Hepatocyte (in vitro differentiated cells): ENCODE measurements around the gene PLK5. TPM values are rescaled to one million over a fixed set of nuclear protein-coding genes. Genes with fewer than 3 reads are reported as not detected.

Source experiments
- DNase-seq: peaks from one replicate; pipeline ENCODE4 v3.0.0-alpha.2; 2016; ENCODE audit warnings: low spot score
- H2AFZ ChIP-seq: fragments of 200-600 bp; sonication (generic); 2 replicates; pipeline ENCODE4 v1.6.0; 2016; ENCODE audit warnings: antibody characterized with exemption, mild to moderate bottlenecking
- H3K27ac ChIP-seq: fragments of 200-600 bp; sonication (generic); 2 replicates; pipeline ENCODE4 v1.5.1; 2016; ENCODE audit warnings: mild to moderate bottlenecking
- H3K27me3 ChIP-seq: fragments of 200-600 bp; sonication (generic); 2 replicates; pipeline ENCODE4 v1.6.1; 2016
- H3K36me3 ChIP-seq: fragments of 200-600 bp; sonication (generic); replicated peaks from 2 replicates; pipeline ENCODE4 v1.5.1; 2016; ENCODE audit warnings: low read depth; ENCODE audit not compliant: insufficient read depth
- H3K4me1 ChIP-seq: fragments of 200-600 bp; sonication (generic); 2 replicates; pipeline ENCODE4 v1.5.1; 2016; ENCODE audit warnings: mild to moderate bottlenecking, moderate library complexity; ENCODE audit not compliant: insufficient read depth
- H3K4me2 ChIP-seq: fragments of 200-600 bp; sonication (generic); 2 replicates; pipeline ENCODE4 v1.6.0; 2016
- H3K4me3 ChIP-seq: fragments of 200-600 bp; sonication (generic); 2 replicates; pipeline ENCODE4 v1.5.1; 2016; ENCODE audit warnings: mild to moderate bottlenecking
- H3K79me2 ChIP-seq: fragments of 200-600 bp; sonication (generic); 2 replicates; pipeline ENCODE4 v1.6.0; 2017; ENCODE audit warnings: mild to moderate bottlenecking
- H3K9me2 ChIP-seq: fragments of 200-600 bp; sonication (generic); replicated peaks from 2 replicates; pipeline ENCODE4 v1.6.0; 2017; ENCODE audit warnings: mild to moderate bottlenecking; ENCODE audit not compliant: insufficient read depth
- H3K9me3 ChIP-seq: fragments of 200-600 bp; sonication (generic); 2 replicates; pipeline ENCODE4 v1.5.1; 2016; ENCODE audit warnings: low read depth, mild to moderate bottlenecking
- H4K20me1 ChIP-seq: fragments of 200-600 bp; sonication (generic); 2 replicates; pipeline ENCODE4 v1.6.0; 2016; ENCODE audit warnings: mild to moderate bottlenecking; ENCODE audit not compliant: insufficient read depth, poor library complexity, severe bottlenecking
- EZH2 ChIP-seq: fragments of 200-600 bp; sonication (generic); IDR thresholded peaks from 2 replicates; pipeline ENCODE4 v1.6.1; 2016; ENCODE audit warnings: antibody characterized with exemption, mild to moderate bottlenecking, borderline replicate concordance
- EZH2phosphoT487 ChIP-seq: fragments of 200-600 bp; sonication (generic); IDR thresholded peaks from one replicate; pipeline ENCODE4 v1.6.1; 2018; ENCODE audit warnings: antibody characterized with exemption, mild to moderate bottlenecking, low read depth, moderate library complexity; ENCODE audit not compliant: unreplicated experiment, severe bottlenecking
- WGBS: methylation state at CpG from one replicate; pipeline ENCODE4 v1.1.6; 2016; ENCODE audit warnings: low lambda C conversion rate; ENCODE audit errors: missing lambda C conversion rate; 5-methylcytosine and 5-hydroxymethylcytosine counted together
- polyA plus RNA-seq: library from polyadenylated mRNA; unstranded; fragments of >200 nt; fragmentation: Nextera tagmentation; extraction: Ambion mirVana; gene quantifications from 2 replicates; pipeline ENCODE4 v1.2.1, GENCODE V29; 2016
- total RNA-seq: library from RNA; depleted of rRNA; stranded (reverse); fragments of >200 nt; gene quantifications from 2 replicates; pipeline ENCODE4 v1.2.3, GENCODE V29; 2014
- TF ChIP-seq, protein P1 (sequence below): fragments of 200-600 bp; sonication (generic); IDR thresholded peaks from 2 replicates; pipeline ENCODE4 v1.5.1; 2016; ENCODE audit warnings: antibody characterized with exemption, mild to moderate bottlenecking; ENCODE audit not compliant: poor library complexity

PLK5 gene
- total and polyA plus RNA-seq, 2 experiments from 2014 or later = 0.53 TPM; not detected in 1

DNA sequence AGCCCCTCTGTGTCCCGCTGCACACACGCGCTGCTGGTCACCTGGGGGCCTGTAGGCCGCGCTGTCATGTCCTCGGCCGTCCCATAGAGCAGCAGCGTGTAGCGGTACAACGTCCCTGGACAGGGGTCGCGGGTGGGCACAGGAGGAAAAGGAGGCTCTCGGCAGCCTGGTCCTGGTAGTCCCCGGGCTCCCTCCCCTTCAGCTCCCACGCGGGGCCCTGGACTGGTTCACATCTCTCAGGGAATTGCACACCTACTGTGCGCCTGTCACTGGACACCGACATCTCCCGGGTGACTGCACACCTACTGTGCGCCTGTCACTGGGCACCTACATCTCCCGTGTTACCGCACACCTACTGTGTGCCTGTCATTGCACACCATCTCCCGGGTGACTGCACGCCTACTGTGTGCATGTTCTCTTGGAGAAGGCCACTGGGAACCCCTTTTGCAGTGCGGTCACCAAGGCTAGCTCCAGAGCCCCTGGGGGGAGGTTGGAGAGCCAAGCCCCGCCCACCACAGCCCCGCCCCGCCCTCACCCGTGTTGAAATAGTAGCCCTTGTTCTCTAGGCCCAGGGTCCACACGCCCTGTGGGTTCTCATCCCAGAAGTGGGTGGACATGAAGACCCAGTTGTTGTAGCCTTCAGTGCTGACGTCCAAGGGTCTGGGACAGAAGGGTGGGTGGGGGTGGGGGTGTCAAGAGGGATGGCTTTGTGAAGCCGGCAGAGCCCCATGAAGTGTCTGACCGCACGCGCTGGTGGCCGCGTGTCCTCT lies 41.3 kb upstream of the PLK5 start:
- Histone ChIP-seq H3K9me2 (no peaks in the 10 kb centered on the region), H3K9me3 (no peaks in the 10 kb centered on the region), H4K20me1 (peaks cover 2% of the 10 kb centered on the region), H3K4me3 (no peak overlapping the region), H3K27me3 (no peaks in the 10 kb centered on the region), H3K79me2 (peaks cover 14% of the 10 kb centered on the region), H3K4me2 (no peak overlapping the region), H3K27ac (no peak overlapping the region), H3K4me1 (peaks cover 9% of the 10 kb centered on the region), H3K36me3 (no peaks in the 10 kb centered on the region), H2AFZ (no peak overlapping the region)
- WGBS = 93% methylated on average over 29 of the region's 37 CpGs
- no peak for TF ChIP-seq EZH2
- TF ChIP-seq, protein P1, sequence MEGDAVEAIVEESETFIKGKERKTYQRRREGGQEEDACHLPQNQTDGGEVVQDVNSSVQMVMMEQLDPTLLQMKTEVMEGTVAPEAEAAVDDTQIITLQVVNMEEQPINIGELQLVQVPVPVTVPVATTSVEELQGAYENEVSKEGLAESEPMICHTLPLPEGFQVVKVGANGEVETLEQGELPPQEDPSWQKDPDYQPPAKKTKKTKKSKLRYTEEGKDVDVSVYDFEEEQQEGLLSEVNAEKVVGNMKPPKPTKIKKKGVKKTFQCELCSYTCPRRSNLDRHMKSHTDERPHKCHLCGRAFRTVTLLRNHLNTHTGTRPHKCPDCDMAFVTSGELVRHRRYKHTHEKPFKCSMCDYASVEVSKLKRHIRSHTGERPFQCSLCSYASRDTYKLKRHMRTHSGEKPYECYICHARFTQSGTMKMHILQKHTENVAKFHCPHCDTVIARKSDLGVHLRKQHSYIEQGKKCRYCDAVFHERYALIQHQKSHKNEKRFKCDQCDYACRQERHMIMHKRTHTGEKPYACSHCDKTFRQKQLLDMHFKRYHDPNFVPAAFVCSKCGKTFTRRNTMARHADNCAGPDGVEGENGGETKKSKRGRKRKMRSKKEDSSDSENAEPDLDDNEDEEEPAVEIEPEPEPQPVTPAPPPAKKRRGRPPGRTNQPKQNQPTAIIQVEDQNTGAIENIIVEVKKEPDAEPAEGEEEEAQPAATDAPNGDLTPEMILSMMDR = no peak
- TF ChIP-seq EZH2phosphoT487 = no peak
- no peak for DNase-seq

- H4K20me1 ChIP-seq = no peaks in the 10 kb centered on the region
- TF ChIP-seq EZH2 = no peak
- TF ChIP-seq, protein P1 = no peak
- TF ChIP-seq EZH2phosphoT487 = no peak
- no peaks in the 10 kb centered on the region for H3K27me3 ChIP-seq
- H2AFZ ChIP-seq = no peak overlapping the region
- H3K4me1 ChIP-seq = peaks cover under 1% of the 10 kb centered on the region
- H3K79me2 ChIP-seq = peaks cover 6% of the 10 kb centered on the region
- 96% methylated on average over 28 of the region's 77 CpGs for WGBS
- H3K36me3 ChIP-seq = no peaks in the 10 kb centered on the region
- H3K4me3 ChIP-seq = no peak overlapping the region
- no peak overlapping the region for H3K4me2 ChIP-seq
- H3K9me2 ChIP-seq = no peaks in the 10 kb centered on the region
- H3K27ac ChIP-seq = no peak overlapping the region
- H3K9me3 ChIP-seq = no peaks in the 10 kb centered on the region
- no peak for DNase-seq
Measured at GRCh38 chr19:1483131-1483978, 40.5 kb upstream of the PLK5 start.

DNA sequence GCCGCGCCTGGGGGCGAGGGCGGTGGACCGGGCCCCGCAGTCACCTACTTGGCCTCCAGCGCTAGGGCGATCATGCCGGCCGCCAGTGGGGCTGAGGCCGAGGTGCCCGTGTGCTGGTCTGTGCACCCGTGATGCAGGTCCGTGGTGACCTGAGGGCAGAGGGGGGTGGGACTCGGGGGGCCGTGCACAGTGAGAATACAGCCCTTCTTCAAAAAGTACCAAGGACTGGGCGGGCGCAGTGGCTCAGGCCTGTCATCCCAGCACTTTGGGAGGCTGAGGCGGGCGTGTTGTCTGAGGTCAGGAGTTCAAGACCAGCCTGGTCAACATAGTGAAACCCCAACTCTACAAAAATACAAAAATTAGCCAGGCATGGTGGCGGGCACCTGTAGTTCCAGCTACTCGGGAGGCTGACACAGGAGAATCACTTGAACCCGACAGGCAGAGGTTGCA lies 39.9 kb upstream of the PLK5 start:
- no peaks in the 10 kb centered on the region for H3K27me3 ChIP-seq
- 100% methylated on average over 8 of the region's 23 CpGs for WGBS
- H3K79me2 ChIP-seq = no peaks in the 10 kb centered on the region
- DNase-seq = no peak
- no peak for TF ChIP-seq EZH2phosphoT487
- TF ChIP-seq EZH2 = no peak
- TF ChIP-seq, protein P1 = no peak
- H3K4me1 ChIP-seq = no peaks in the 10 kb centered on the region
- no peak overlapping the region for H2AFZ ChIP-seq
- no peaks in the 10 kb centered on the region for H3K9me2 ChIP-seq
- H4K20me1 ChIP-seq = no peaks in the 10 kb centered on the region
- no peaks in the 10 kb centered on the region for H3K9me3 ChIP-seq
- no peak overlapping the region for H3K4me3 ChIP-seq
- no peaks in the 10 kb centered on the region for H3K36me3 ChIP-seq
- no peak overlapping the region for H3K27ac ChIP-seq
- H3K4me2 ChIP-seq = no peak overlapping the region
